CD4-positive, alpha-beta T cell treated with Interleukin-4 for 4 hours (primary cell): ENCODE measurements around the gene TYW5.

Experiments used
- DNase-seq: peaks from one replicate; pipeline ENCODE4 v3.0.0-alpha.2; 2020

The TYW5 gene, protein sequence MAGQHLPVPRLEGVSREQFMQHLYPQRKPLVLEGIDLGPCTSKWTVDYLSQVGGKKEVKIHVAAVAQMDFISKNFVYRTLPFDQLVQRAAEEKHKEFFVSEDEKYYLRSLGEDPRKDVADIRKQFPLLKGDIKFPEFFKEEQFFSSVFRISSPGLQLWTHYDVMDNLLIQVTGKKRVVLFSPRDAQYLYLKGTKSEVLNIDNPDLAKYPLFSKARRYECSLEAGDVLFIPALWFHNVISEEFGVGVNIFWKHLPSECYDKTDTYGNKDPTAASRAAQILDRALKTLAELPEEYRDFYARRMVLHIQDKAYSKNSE

DNA sequence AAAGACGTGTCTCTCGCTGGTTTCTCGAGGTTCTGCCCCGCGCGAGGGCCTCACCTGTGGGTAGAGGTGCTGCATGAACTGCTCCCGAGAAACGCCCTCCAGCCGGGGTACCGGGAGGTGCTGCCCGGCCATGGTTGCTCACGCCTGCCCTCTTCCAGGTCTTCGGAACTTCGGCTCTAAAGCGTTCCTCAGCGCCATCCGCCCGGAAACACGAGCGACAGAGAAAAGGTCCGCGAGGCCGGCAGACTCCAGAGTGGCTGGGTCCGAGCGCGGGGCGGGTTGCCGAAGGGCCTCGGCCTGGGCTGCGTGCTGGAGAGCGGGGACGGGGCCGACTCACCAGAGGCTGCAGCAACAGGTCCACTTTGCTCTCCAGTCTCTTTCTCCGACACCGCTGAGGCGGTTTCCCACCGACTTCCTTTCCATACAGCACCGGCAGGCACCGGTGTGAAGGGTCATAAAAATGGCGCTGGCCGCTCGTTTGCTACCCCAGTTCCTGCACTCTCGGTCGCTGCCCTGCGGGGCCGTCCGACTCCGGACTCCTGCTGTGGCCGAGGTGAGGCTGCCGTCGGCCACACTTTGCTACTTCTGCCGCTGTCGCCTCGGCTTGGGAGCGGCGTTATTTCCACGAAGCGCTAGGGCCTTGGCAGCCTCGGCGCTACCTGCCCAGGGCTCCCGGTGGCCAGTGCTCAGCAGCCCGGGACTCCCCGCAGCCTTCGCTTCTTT is at the start of gene TYW5, which contains the start of gene MAIP1:
TYW5 (minus strand) TSS at position 153 of the 723 bp plus-strand sequence; CDS start at position 132, 21 bp downstream.
MAIP1 (plus strand) TSS at position 244 of the 723 bp plus-strand sequence; CDS start at position 461, 217 bp downstream.
- peak; percentile 78 for DNase-seq

DNA sequence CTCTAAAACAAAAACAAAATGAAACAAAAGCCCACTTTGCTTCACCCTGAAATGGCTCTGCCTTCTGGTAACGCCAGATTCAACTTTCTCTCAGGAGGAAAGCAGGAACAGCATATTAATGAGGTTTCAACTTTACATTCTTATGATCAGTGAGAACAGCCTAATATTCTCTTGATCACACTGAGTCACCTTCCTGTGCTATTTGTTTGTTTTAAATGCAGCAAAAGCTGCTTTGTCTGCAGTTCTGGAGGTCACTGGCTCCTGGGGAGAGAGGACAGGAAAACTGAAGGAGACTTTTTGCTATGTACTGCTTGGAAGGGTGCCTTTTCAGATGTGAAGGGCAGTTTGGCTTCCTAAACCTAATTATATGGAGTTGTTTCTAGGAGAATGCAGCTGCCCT is 48.2 kb upstream of the TYW5 start:
- no peak for DNase-seq

DNA sequence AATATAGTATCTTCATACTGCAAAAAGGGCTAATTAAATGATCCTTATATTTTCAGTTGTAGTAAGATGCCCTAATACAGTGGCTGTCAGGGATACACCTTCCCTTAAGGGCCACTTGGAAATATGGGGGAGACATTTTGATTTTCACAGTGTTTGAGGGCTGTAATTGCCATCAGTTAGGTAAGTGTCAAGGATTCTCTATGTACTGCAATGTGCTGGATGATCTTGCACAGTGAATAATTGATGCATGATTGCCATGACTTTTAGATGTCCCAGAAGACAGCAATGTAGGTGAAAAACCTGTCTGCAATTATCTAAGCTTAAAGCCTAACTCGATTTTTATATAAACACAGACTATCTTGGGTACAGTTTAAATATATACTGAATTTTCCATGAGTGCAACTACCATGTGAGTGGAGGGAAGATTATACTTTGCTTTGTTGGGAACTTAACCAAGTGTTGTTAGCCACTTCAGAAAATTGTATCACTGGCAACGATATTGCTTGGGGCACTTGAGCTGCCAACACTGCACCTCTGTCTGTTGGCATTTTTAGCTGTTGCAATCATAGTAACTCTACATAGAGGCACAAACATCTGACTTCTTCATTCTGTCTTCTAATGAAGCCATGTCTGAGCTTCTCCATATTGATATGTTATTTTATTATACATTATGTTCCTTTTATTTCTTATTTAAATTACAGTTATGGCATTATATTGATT is 45.3 kb upstream of the TYW5 start:
- no peak for DNase-seq

DNA sequence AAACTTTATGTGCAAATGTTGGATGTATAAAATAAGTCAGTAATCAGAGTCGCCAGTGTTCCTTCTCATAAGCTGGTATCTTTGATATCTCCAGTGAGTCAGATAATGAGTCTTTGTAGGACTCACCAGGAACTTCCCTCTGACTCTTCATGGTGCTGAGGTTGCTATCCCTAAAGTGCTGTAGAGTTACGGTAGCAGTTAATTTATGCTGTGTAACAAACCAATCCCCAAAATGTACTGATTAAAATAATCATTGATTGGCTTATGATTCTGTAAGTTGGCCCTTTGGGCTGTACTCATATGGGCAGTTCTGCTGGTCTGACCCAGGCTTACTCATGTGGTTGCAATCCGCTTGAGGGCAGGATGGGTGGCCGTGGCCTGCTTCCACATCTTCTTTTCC is 43.9 kb upstream of the TYW5 start:
- no peak for DNase-seq

DNA sequence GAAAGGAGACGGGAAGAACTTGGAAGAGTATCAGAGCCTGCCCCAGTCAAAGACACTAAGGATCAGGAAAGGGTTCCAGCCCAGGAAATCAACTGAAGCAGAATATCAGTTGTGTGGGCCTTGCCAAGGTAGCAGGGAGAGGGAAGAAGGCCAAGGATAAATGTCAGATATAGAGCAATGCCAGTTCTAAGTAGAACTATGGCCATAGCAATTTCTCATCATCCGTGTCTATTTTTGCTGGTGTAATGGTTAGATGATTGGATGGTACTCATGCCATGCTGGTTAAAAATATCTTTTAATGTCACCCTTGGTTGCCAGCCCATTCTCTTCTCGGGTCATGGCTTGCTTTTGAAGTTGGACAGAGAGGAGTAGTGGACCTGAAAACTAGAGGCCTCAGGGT is 42.0 kb upstream of the TYW5 start:
- DNase-seq, result no peak

DNA sequence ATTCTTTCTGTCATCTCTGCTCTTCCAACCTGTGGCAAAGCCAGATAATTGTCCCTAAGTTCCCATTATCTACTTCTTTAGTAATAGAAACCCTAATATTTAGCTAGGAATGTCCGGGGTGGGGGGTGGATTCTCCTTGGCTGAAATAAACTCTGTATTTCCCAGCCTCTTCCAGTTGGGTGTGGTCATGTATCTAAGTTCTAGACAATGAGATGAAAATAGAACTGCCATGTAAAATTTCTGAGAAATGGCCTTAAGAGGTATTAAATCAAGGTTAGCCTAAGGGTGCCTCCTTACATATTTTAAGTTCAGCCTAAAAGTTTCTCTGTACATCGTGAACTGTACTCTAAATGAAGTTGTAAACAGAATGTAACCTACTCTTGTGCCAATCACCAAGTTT is 39.6 kb upstream of the TYW5 start:
- no peak for DNase-seq

DNA sequence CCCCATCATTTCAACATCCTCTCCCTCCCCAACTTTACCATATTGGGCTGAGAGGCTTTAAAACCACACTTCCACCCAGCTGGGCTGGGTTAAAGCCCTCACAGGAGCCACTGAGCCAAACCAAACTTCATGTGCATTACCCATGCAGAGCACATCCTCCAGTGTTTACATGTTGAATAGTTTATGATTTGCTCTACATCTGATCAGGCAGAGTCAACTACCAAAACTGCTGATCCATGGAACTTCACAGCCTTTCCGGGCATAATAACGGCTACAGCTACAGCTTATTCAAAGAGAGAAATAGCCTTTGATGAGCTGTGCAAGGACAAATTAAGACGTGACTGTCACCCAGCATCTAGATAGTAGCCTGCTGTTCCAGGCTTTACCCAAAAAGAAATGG is 39.1 kb upstream of the TYW5 start:
- DNase-seq, result no peak

DNA sequence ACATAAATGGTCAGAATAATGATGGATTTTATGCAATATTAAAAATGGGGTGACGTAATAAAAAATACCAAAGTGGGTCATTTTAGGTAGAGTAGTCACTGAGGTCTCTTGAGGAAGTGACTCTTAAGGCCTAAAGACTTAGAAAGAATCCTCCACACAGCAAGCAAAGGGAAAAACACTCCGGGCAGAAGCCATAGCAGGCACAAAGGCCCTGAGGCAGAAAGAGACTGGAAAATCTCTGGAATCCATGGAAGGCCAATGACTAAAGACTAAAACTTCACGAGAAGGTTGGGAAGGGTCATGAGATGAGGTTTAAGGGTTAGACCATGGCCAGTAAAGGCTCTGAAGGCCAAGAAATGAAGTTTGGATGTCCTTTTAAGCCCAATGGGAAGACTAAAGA is 37.0 kb upstream of the TYW5 start:
- DNase-seq, result no peak

DNA sequence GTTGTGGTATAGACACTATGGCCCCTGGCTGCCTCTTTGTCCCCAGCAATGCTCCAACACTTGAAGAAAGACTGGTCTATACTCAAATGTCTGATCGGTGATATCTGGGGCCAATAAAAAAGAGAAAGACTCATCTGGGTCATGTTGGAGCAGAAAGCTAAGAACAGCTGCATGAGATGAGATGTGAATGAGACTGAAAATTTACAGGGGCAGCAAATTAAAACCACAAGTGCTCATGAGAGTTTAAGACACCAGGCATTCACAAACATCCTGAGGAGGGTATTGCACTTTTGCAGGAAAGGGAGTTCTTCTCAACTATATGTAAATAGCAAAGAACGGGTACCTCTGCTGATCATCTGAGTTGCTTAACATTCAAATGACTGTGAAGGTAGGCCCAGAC is 36.4 kb upstream of the TYW5 start:
- DNase-seq, result no peak

DNA sequence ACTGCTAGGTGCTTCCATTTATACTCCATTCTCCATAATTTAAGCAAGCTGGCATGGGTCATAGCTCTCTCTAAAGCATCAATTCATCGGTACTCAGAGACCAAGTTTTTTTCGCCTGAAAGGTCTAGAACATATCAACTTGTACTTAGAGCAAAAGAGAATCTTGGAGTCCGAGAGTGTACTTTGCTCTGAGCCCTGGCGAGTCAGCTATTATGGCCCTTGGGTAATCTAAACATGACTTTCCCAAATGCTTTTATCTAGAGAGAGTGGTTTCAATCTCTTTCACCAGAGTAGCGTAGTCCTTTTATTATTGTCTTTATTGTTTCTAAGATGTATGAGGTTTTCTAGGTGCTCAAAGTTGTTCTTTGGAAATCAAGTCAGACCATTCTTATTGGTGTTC is 34.5 kb upstream of the TYW5 start:
- no peak for DNase-seq

DNA sequence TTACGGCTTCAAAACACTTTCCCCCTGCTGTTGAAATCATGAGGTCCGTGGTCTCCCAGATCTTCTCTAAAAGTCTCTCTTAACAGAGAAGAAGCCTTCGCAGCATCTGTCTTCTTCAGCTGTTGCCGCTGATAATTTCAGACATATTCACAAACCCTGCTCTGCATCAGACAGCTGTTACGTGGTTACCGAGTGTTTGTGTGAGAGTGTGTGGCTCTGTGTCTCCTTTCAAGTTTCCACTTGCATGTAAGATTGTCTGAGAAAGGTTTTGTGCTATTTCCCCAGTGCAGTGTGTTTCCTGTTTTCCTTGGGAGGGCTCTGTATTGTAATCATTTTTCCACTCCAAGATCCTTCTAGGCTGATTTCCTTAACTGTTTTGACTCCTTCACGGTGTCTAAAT is 32.9 kb upstream of the TYW5 start:
- no peak for DNase-seq

DNA sequence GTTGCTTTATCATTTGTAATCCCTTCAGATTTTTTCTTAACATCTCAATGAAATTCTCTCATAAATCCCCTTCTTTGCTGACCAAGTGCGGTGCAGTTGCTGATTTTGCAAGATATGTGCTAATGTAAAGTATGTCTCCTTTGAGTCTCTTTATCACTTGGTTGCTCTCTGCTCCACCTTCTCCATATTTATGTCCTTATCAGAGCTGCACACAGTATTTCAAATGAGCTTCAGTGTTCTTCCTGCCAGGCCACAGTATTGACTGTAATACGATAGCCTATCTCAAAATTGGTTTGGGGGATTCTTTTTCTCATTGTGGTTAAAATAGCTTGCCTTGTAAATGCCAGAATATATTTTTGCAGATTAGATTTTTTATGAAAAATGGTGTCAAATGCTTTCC is 32.3 kb upstream of the TYW5 start:
- DNase-seq, result no peak

DNA sequence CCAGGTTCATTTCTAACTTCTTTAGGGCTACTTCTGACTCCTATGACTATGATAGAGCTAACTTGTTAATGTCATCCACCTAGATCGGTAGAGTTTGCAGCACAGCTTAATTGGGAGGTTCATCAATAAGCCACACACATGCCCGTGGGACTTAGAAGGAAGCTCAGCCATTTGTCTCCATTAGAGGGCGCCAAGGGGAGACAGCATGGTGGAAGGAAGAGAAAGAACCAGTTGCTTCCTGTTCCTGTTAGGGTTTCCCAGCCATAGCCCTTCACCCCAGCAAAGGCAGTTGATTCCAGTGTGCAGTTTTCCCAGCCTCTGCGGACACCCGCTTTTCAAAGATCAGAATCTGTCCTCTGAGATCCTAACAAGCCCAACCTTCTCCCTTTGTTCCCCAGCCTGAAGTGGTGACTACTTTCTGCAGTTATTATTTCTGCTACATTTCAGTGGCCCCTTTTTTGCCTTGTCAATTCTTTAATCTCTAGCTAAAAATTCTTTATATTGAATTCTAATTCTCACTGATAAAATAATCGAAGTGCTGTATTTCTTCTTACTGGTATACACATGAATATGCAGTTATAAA is 30.4 kb upstream of the TYW5 start:
- peak; percentile 53 for DNase-seq

DNA sequence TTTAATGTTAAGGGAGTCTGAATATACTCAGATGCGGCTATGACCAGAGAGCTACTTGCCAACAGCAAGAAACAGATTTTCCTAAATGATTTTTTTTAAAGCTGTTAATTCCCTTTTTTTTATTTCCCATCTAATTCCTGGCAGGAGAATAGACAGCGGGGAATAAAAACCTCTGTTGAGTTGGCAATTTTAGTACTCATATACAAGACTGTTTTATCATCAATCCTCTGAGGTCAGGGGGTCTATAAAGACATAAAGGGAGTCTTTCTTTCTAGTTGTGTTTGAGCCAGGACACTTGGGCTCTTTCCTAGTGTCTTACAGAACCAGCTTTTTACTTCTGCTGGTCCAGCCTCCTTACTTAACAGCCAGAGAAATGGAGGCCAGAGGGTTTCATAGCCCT is 29.5 kb upstream of the TYW5 start:
- DNase-seq, result no peak

DNA sequence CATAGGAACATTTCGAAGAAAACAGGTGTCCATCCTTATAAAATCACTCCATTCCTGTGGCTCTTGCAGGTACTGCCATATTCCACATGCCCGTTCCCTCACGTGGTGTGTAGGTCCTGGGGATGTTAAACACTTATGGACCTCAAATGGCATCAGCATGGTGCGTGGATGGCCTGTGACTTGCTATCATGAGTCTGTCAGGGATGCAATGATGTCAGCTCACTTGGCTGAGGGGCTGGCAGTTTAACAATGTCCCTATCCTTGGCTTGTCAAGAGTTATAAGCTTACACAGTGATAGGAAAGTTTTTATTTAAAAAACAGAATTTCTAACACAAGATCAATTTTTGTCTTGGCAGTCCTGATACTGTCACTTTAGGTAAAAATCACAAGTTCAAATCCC is 28.9 kb upstream of the TYW5 start:
- DNase-seq, result no peak

DNA sequence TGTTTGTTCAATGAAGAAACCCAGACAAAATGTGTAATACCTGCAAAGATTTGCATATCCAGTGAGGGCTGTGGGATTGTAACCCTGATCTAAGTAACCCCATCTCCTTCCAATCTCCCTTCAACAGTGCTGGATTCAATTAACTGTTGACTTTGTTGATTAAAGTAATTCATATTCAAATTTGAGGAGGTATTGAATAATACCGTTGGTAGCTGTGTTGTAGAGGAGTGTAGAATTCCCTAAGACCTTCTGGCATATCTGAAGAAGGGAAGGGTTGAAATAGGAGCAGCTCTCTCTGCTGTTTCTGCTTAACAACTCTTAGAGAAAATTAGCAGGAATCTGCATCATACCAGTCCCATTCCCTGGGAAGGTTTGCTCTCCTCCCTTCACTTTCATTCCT is 28.2 kb upstream of the TYW5 start:
- no peak for DNase-seq

DNA sequence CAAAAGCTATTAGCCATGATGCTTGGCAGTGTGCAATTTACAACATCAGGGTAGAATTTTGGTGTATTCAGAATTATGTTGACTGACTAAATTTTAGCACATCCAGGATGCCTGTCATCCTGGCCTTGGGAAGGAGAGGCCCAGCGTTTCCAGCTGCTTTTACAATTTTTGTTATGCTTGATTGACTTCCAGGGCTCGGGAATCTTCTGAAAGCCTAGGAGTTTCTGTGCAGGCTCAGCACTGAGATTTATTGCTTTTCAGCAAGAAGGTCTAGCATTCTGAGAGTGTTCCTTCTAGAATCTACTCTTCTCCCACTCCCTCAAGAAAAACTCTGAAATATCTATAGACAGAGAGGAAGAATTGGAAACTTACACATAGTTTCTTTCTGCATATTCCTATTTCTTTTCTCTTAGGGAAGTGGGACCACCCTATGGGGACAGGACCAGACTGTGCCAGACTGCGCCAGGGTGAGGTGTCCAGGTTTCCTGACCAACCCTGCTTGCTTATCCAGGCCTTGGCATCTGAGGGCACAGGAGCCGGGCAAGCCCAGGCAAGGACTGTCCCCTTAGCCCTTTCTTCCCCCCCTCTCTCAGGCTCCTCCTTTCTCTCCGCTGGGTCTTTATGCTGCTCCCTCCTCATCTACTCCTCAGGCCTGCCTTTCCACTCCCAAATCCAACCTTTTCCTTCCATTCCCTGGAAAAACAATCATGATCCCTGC is 27.0 kb upstream of the TYW5 start:
- DNase-seq, result no peak

DNA sequence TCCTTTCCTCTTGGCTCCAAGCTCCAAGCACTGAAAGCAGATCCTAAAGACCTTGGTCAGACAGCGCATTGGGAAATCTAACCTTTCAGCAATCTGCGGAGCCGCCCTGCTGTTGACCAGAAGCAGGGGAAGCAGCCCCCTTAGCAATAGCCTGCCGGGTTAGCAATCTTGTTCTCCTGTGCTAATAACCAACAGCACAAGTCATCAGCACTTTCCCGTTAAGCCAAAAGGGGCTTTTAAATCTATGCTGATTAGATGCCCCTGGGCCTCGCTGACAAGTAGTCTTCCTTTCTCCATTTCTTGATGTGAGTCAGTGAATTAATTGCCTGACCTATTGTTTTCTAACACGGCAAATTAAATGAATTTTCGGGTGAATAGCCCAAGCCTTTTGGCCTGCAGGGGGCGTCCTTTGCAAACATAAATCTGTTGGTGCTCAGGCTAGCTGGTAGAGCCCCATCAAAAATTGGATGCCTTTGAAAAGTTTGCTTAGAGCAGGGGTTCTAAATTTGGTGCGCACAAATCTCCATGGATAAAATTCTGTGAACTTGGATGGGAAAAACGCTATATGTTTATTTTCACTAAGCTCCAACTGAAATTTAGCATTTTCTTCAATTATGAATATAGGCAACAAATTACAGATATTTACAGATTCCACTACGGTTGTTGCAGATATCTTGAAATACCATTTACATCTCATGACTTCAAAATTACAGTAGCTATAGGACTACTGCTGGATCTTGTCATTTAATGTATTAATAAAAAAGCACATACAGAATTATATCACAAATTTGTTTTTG is 24.7 kb upstream of the TYW5 start:
- DNase-seq, result peak; percentile 72

DNA sequence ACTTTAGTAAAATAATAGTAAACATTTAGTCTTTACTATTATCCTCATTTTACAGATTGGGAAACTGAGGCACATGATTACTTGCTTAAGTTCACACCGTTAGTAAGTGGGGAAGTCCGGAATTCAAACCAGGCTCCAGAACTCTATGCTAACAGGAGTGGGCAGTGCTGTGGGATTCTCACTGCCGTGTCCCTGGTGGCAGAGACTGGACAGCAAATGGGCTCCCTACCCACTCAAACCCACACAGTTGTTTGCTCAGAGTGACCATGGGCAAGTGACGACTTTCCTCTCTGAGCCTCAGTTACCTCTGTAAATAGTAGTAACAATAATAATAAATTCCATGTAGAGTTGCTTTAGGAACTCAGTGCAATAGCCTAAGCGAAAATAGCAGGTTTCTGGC is 24.1 kb upstream of the TYW5 start:
- no peak for DNase-seq

DNA sequence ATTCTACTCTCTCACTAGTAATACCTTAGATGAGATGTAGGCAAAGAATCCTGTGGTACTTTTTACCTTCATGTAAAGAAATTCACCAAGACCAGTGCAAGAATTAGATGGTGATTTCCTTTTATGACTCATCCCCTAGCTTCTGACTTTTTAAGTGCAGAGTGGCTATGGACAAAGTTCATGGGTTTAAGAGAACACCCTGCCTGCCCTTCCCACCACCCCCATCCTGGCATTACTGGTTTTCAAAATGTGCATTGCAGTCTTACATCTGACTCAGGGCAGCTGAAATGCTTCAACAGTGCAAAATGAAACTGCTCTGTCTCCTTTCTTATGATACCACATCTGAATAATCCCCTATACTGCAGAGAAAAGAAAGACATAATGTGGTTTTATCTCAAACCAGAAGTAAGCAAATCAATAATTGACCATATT is 22.7 kb upstream of the TYW5 start:
- no peak for DNase-seq

DNA sequence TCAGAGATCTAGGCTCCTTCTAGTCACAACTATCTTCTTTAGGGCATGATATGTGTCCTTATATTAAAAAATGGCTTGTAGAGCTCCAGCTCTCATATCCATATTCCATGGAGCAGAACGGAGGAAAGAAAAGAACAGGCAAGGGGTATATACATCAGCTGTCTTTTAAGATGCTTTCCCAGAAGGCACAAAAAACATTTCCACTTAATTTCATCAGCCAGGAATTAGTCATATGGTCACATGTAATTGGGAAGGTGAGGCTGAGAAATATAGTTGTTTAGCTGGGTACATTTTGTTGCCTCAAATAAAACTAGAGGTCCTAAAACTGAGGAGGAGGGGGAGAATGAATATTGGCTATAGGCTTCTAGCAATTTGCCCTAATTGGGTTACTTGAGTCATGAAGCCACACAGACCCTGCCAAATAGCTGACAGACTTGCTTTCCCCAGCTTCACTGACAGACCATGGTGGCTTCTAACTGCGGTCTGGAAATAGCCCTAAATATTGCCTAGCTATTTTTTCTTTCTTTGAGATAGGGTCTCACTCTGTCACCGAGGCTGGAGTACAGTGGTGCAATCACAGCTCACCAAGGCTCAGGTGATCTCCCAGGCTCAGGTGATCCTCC is 20.1 kb upstream of the TYW5 start:
- DNase-seq, result no peak
